HepG2 (cell line): Measurements from ENCODE around the gene RAB9A. TPM values are rescaled to one million over a fixed set of nuclear protein-coding genes. Genes with fewer than 3 reads are reported as not detected.

ENCODE experiments used
- CREBL2 ChIP-seq: sonication (generic); formaldehyde crosslinking; IDR thresholded peaks from 2 replicates; pipeline ENCODE4 v1.8.1; 2023; ENCODE audit warnings: missing genetic modification reagents, mild to moderate bottlenecking, borderline replicate concordance
- EZH2 ChIP-seq: conservative IDR thresholded peaks from 2 replicates; pipeline ENCODE4 v1.6.1; 2012; ENCODE audit warnings: mild to moderate bottlenecking, low read depth, low read length, moderate library complexity
- HMGXB4 ChIP-seq, 2 experiments: sonication (generic) in 1 of 2; formaldehyde crosslinking in 1 of 2; IDR thresholded peaks; 2 replicates each; pipeline versions ENCODE4 v1.4.0 to v1.6.1; 2018 to 2020; ENCODE audit warnings: missing genetic modification reagents in 2 of 2, borderline replicate concordance in 1 of 2, low read depth in 1 of 2, mild to moderate bottlenecking in 1 of 2, missing biosample characterization in 1 of 2
- KDM2A ChIP-seq: sonication (generic); formaldehyde crosslinking; IDR thresholded peaks from 2 replicates; pipeline ENCODE4 v1.4.0; 2020; ENCODE audit warnings: low read depth, missing genetic modification reagents, borderline replicate concordance
- NR2F2 ChIP-seq: IDR thresholded peaks from 2 replicates; pipeline ENCODE4 v1.6.1; 2012; ENCODE audit warnings: low read depth, inconsistent platforms, borderline replicate concordance
- SP1 ChIP-seq, 2 experiments: fragments of 450-650 bp in 1 of 2; sonication (generic) in 1 of 2; formaldehyde crosslinking in 1 of 2; IDR thresholded peaks; 2 replicates each; pipeline versions ENCODE4 v1.4.0 to v1.6.1; 2016 to 2020; ENCODE audit warnings: missing genetic modification reagents in 1 of 2
- TCF7 ChIP-seq: sonication (generic); IDR thresholded peaks from 2 replicates; pipeline ENCODE4 v1.6.1; 2016; ENCODE audit warnings: antibody characterized with exemption, low read depth
- TFAP4 ChIP-seq: sonication (generic); IDR thresholded peaks from 2 replicates; pipeline ENCODE4 v1.6.1; 2016; ENCODE audit warnings: low read depth, borderline replicate concordance
- YY1 ChIP-seq: IDR thresholded peaks from 2 replicates; pipeline ENCODE4 v1.6.1; 2011; ENCODE audit warnings: low read length, low read depth, moderate library complexity, mild to moderate bottlenecking; ENCODE audit not compliant: insufficient read depth, insufficient replicate concordance
- ZFY ChIP-seq: sonication (generic); formaldehyde crosslinking; IDR thresholded peaks from 2 replicates; pipeline ENCODE4 v1.4.0; 2020; ENCODE audit warnings: missing genetic modification reagents
- ZNF263 ChIP-seq: sonication (generic); formaldehyde crosslinking; IDR thresholded peaks from 2 replicates; pipeline ENCODE4 v1.4.0; 2020; ENCODE audit warnings: missing genetic modification reagents
- ZNF724P ChIP-seq: sonication (generic); formaldehyde crosslinking; IDR thresholded peaks from 2 replicates; pipeline ENCODE4 v1.8.0; 2022; ENCODE audit warnings: missing genetic modification reagents, borderline replicate concordance
- ZNF749 ChIP-seq: sonication (generic); formaldehyde crosslinking; IDR thresholded peaks from 2 replicates; pipeline ENCODE4 v1.8.0; 2022; ENCODE audit warnings: mild to moderate bottlenecking, missing genetic modification reagents, moderate library complexity, borderline replicate concordance
- ZNF790 ChIP-seq: sonication (generic); formaldehyde crosslinking; IDR thresholded peaks from 2 replicates; pipeline ENCODE4 v1.8.0; 2022; ENCODE audit warnings: missing genetic modification reagents, mild to moderate bottlenecking, borderline replicate concordance
- ZNF883 ChIP-seq: sonication (generic); formaldehyde crosslinking; IDR thresholded peaks from 2 replicates; pipeline ENCODE4 v1.5.1; 2020; ENCODE audit warnings: mild to moderate bottlenecking, missing genetic modification reagents; ENCODE audit errors: not compliant biosample characterization
- polyA plus RNA-seq, 8 experiments: library from polyadenylated mRNA; depleted of rRNA in 3 of 8; stranded (reverse) in 7 of 8; unstranded in 1 of 8; fragments of >200 nt; fragmentation: Illumina TruSeq in 4 of 8; extraction: Trizol in 4 of 8; gene quantifications; 2 replicates each; pipeline versions ENCODE4 v1.2.1 to v1.2.3, GENCODE V29; 2011 to 2016; ENCODE audit warnings: low read depth in 4 of 8, missing spikeins in 1 of 8, mixed read lengths in 1 of 8; ENCODE audit not compliant: insufficient read depth in 1 of 8
- total RNA-seq, 5 experiments: library from RNA; depleted of rRNA; stranded (reverse); fragments of >200 nt; fragmentation: Illumina TruSeq; extraction: Trizol; gene quantifications; 2 replicates each; pipeline ENCODE4 v1.2.3, GENCODE V29; 2016; ENCODE audit warnings: low read depth in 1 of 5
- TF ChIP-seq, protein P1 (sequence below): IDR thresholded peaks from 2 replicates; pipeline ENCODE4 v1.6.1; 2016; ENCODE audit warnings: missing genetic modification reagents, missing compliant biosample characterization
- TF ChIP-seq, protein P2 (sequence below): IDR thresholded peaks from 2 replicates; pipeline ENCODE4 v1.6.1; 2012; ENCODE audit warnings: inconsistent platforms
- TF ChIP-seq, protein P3 (sequence below): sonication (generic); formaldehyde crosslinking; IDR thresholded peaks from 2 replicates; pipeline ENCODE4 v1.5.1; 2020; ENCODE audit warnings: missing genetic modification reagents, mild to moderate bottlenecking, borderline replicate concordance

Gene RAB9A
- total and polyA plus RNA-seq, 2 of the 13 experiments (the other 11 are each of a cell fraction or from before 2014, with no cell fraction given), result 10.5 to 23.1 TPM

DNA sequence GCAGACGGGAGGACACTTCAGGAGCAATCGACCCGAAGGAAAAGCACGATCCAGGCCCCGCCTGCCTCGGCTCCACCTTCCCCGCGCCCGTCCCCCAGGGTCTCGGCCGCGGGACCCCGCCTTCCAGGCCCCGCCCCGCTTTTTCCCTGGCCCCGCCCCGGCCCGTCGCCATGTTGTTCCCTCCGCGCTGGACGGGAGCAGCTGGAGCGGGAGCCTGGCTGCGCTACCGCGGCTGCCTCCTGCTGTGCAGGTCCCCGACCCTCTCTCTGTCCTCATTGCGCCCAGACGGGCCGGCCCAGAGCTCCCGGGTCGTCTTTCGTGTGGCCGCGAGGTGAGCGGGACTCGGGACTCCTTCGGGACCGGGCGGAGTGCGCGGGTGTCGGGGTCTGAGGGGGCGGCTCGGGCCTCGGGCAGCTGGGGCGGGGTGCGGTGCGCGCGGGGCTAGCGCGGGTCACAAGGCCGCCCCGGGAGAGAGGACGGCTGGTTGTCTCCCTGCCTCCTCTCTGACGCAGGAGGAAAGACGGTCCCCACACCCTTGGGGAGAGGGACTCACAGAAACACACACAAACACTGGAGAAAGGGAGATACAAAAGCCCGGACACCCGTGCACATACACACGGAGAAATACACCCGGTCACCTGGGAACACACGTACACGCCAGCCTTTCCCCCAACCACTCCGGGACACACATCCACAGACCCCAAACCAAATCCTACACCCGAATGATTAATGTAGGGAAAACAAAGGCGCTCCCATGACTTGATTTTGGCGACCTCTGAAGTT lies at the start of gene RAB9A (continued):
- peak in 1 of 2 experiments; percentile 71; a peak in 2 of 4 replicates for TF ChIP-seq HMGXB4 (CRISPR knock-in tag; IDR thresholded peaks at IDR 0.05; ENCODE audit: borderline replicate concordance in 1 of 2, low read depth in 1 of 2)
- TF ChIP-seq NR2F2, result no peak
- TF ChIP-seq TFAP4, result peak; percentile 59; the same call in 1 of the 2 replicates
- no peak for TF ChIP-seq TCF7
- no peak for TF ChIP-seq EZH2
- TF ChIP-seq ZFY (CRISPR knock-in tag), result peak; percentile 77
- TF ChIP-seq, protein P1, sequence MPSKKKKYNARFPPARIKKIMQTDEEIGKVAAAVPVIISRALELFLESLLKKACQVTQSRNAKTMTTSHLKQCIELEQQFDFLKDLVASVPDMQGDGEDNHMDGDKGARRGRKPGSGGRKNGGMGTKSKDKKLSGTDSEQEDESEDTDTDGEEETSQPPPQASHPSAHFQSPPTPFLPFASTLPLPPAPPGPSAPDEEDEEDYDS (CRISPR knock-in tag), result peak; percentile 56; the same call in 1 of the 2 replicates
- no peak for TF ChIP-seq ZNF790
- peak; percentile 89 for TF ChIP-seq YY1
- no peak for TF ChIP-seq ZNF724P (CRISPR knock-in tag)
- TF ChIP-seq, protein P2, sequence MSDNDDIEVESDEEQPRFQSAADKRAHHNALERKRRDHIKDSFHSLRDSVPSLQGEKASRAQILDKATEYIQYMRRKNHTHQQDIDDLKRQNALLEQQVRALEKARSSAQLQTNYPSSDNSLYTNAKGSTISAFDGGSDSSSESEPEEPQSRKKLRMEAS, result 0 out of 2 replicates have a peak, but pooled peaks have one; percentile 26
- no peak for TF ChIP-seq ZNF749 (CRISPR knock-in tag)
- TF ChIP-seq, protein P3, sequence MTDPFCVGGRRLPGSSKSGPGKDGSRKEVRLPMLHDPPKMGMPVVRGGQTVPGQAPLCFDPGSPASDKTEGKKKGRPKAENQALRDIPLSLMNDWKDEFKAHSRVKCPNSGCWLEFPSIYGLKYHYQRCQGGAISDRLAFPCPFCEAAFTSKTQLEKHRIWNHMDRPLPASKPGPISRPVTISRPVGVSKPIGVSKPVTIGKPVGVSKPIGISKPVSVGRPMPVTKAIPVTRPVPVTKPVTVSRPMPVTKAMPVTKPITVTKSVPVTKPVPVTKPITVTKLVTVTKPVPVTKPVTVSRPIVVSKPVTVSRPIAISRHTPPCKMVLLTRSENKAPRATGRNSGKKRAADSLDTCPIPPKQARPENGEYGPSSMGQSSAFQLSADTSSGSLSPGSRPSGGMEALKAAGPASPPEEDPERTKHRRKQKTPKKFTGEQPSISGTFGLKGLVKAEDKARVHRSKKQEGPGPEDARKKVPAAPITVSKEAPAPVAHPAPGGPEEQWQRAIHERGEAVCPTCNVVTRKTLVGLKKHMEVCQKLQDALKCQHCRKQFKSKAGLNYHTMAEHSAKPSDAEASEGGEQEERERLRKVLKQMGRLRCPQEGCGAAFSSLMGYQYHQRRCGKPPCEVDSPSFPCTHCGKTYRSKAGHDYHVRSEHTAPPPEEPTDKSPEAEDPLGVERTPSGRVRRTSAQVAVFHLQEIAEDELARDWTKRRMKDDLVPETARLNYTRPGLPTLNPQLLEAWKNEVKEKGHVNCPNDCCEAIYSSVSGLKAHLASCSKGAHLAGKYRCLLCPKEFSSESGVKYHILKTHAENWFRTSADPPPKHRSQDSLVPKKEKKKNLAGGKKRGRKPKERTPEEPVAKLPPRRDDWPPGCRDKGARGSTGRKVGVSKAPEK (CRISPR knock-in tag), result no peak
- TF ChIP-seq KDM2A (CRISPR knock-in tag), result peak; percentile 72; the same call in 1 of the 2 replicates
- TF ChIP-seq SP1 (IDR thresholded peaks at IDR 0.05), result no peak
- 0 out of 2 replicates have a peak, but pooled peaks have one; percentile 28 for TF ChIP-seq SP1 (CRISPR knock-in tag; IDR thresholded peaks at IDR 0.05)
- TF ChIP-seq ZNF263, result no peak
- TF ChIP-seq ZNF883 (CRISPR knock-in tag), result peak; percentile 41
- TF ChIP-seq CREBL2, result 0 out of 2 replicates have a peak, but pooled peaks have one; percentile 44
